Measurements from ENCODE around the gene DPH2. TPM values are rescaled to one million over a fixed set of nuclear protein-coding genes. Genes with fewer than 3 reads are reported as not detected.

DPH2 gene
- polyA plus RNA-seq, 1 experiment = 35.3 TPM

- Histone ChIP-seq H3K4me3 (ENCODE audit: low read depth, low read length) (no peak overlapping the region), H3K36me3 (ENCODE audit: control insufficient read depth, insufficient read depth, low read length) (peaks cover 2% of the 10 kb centered on the region), H3K27me3 (ENCODE audit: control insufficient read depth, insufficient read depth, low read length) (no peaks in the 10 kb centered on the region)
- DNase-seq (ENCODE audit: low read depth) = no peak
- ChIA-PET CTCF (interaction anchor here (0.6 to 8.7 kb wide), 81 partner anchors 9 to 708 kb away, joined by 3 to 365 read pairs (median 6); partner anchors contain the start of genes ATP6V0B, DPH2, IPO13 and KDM4A), POLR2A (interaction anchor here (0.5 kb wide), 1 partner anchor 124 kb away, joined by 8 read pairs; no protein-coding TSS in a partner anchor)
- peak; percentile 96 for TF ChIP-seq CTCF (IDR thresholded peaks at IDR 0.05; ENCODE audit: insufficient read depth, low read depth, low read length)
Measured at GRCh38 chr1:43934101-43934985, 35.5 kb upstream of the DPH2 start.

- Histone ChIP-seq H3K36me3 (ENCODE audit: control insufficient read depth, insufficient read depth, low read length) (peaks cover 2% of the 10 kb centered on the region), H3K4me3 (ENCODE audit: low read depth, low read length) (no peak overlapping the region), H3K27me3 (ENCODE audit: control insufficient read depth, insufficient read depth, low read length) (no peaks in the 10 kb centered on the region)
- CTCF ChIA-PET = interaction anchor here (0.6 to 8.7 kb wide), 77 partner anchors 8 to 708 kb away, joined by 3 to 365 read pairs (median 6); partner anchors contain the start of genes ATP6V0B, DPH2, IPO13 and KDM4A
- DNase-seq (ENCODE audit: low read depth) = no peak
- TF ChIP-seq CTCF (IDR thresholded peaks at IDR 0.05; ENCODE audit: insufficient read depth, low read depth, low read length) = no peak
- POLR2A ChIA-PET = no interaction called here
Measured at GRCh38 chr1:43934986-43935324, 34.9 kb upstream of the DPH2 start.

- ChIA-PET POLR2A (no interaction called here), CTCF (interaction anchor here (0.5 to 8.7 kb wide), 36 partner anchors 10 to 1771 kb away, joined by 3 to 365 read pairs (median 7); partner anchors contain the start of genes ATP6V0B, DPH2, IPO13 and PTPRF)
- Histone ChIP-seq H3K4me3 (ENCODE audit: low read depth, low read length) (peak overlapping the region; percentile 20), H3K27me3 (ENCODE audit: control insufficient read depth, insufficient read depth, low read length) (no peaks in the 10 kb centered on the region), H3K36me3 (ENCODE audit: control insufficient read depth, insufficient read depth, low read length) (no peaks in the 10 kb centered on the region)
- TF ChIP-seq CTCF (IDR thresholded peaks at IDR 0.05; ENCODE audit: insufficient read depth, low read depth, low read length) = no peak
- no peak for DNase-seq (ENCODE audit: low read depth)
Measured at GRCh38 chr1:43935711-43936427, 33.9 kb upstream of the DPH2 start.

GRCh38 chr1:43936431-43937151 is 33.2 kb upstream of the DPH2 start:
- no peak for DNase-seq (ENCODE audit: low read depth)
- H3K27me3 ChIP-seq (ENCODE audit: control insufficient read depth, insufficient read depth, low read length) = no peaks in the 10 kb centered on the region

More at GRCh38 chr1:43936431-43937151, 33.2 kb upstream of the DPH2 start:
- ChIA-PET POLR2A (no interaction called here), CTCF (interaction anchor here (0.5 to 8.7 kb wide), 7 partner anchors 9 to 1771 kb away, joined by 3 to 365 read pairs (median 3); partner anchors contain the start of gene IPO13)
- Histone ChIP-seq H3K36me3 (ENCODE audit: control insufficient read depth, insufficient read depth, low read length) (no peaks in the 10 kb centered on the region), H3K4me3 (ENCODE audit: low read depth, low read length) (peak overlapping the region; percentile 20; the same call in 1 of the 2 replicates)
- TF ChIP-seq CTCF (IDR thresholded peaks at IDR 0.05; ENCODE audit: insufficient read depth, low read depth, low read length) = no peak
